Skin epidermis (tissue), 12 donors: ENCODE data around the gene ZBTB9.

Experiments
- H3K27ac ChIP-seq, 21 experiments: fragments of 200-600 bp; sonication (generic) in 11 of 21; one replicate each; pipeline ENCODE4 v1.5.0; 2020; ENCODE audit warnings: mild to moderate bottlenecking in 3 of 21, inconsistent platforms in 2 of 21, moderate library complexity in 2 of 21
- H3K4me3 ChIP-seq, 7 experiments: fragments of 200-600 bp; sonication (generic) in 2 of 7; one replicate each; pipeline ENCODE4 v1.5.0; 2020; ENCODE audit warnings: inconsistent platforms in 2 of 7, mild to moderate bottlenecking in 2 of 7, moderate library complexity in 1 of 7

ZBTB9 gene

DNA sequence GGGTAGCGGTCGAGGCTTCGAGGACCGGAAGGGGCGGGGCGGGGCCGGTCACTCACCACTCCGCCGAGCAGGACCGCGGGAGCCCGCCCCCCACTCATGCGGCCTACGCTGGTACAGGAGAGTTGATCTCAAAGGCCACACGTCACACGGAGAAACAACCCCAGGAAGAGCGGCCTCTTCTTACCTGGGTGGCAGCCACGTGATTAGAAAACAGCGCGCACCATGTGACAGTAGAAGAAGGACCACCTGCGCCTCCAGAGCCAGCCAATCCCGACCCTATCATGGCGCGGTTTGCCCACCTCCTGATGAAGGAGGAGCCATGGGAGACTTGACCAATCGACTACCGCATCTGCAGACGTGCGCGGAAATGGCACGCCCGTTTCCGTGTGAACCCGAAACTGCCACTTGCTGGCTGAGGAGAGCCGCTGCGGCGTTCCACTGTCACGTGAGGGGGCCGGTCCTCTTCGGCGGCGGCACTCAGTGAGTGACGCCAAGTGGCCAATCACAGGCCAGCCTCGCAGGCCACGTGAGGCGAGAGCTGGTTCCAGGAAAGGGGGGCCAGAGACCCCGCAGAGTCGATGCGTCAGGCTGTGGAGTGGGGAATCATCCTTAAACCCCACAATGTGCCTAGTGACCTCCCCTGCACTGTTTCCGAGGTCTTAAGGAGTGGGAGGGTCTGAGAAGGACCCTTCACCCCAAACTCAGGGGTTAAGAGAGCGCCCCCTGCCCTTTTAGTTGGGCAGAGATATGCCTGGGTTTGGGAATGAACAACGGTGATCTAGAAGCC is 36.3 kb upstream of the ZBTB9 start, which contains the start of gene CUTA:
Gene CUTA, minus strand, starts transcription at position 205 of the 787 bp plus-strand sequence. Its CDS starts 107 bp downstream, at position 98.
- peak within 1 kb of the TSS; percentile 52 to 84 (median 68) for H3K4me3 ChIP-seq

DNA sequence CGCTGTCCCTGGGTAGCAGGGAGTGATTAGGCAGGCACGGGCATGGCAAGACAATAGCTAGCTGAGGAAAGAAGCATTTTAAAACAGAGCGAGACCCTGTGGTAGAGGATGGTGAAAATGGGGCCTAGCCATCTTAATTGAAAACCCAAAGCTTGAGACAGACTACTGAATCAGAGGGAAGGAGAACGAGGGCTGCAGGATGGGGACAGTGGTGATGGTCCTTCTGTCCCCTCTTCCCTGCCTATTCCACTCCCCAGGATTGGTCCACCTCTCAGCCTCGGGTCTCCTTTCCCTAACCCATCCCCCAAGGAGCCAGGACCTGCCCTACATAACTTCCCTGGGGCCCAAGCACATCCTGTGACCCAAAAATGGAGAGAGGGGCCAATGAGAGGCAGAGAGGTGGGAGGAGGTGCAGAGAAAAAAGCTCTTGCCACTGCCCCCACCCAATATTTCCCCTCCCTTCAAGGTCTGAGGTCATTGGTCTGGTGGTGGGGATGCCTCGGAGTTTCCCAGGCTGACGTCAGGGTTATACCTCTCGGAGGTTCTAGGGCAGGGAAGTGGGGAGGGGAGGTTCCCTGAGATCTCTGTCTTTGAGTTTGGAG is 35.6 kb upstream of the ZBTB9 start:
- Histone ChIP-seq H3K27ac (peak overlapping the region in 20 of 21 experiments; percentile 69 to 96 (median 92)), H3K4me3 (peak overlapping the region in 6 of 7 experiments; percentile 22 to 84 (median 62))

More for the DNA sequence above, 36.3 kb upstream of the ZBTB9 start, which contains the start of gene CUTA:
- peak within 1 kb of the TSS in 20 of 21 experiments; percentile 69 to 96 (median 92) for H3K27ac ChIP-seq

GRCh38 chr6:33419580-33420490 is 34.5 kb upstream of the ZBTB9 start, which contains the start of gene SYNGAP1:
Gene SYNGAP1 (plus strand): TSS chr6:33420065. CDS start chr6:33420265, 200 bp downstream.
- H3K27ac ChIP-seq: peak within 1 kb of the TSS in 20 of 21 experiments; percentile 17 to 96 (median 92)
- peak within 1 kb of the TSS in 6 of 7 experiments; percentile 7 to 52 (median 19) for H3K4me3 ChIP-seq

DNA sequence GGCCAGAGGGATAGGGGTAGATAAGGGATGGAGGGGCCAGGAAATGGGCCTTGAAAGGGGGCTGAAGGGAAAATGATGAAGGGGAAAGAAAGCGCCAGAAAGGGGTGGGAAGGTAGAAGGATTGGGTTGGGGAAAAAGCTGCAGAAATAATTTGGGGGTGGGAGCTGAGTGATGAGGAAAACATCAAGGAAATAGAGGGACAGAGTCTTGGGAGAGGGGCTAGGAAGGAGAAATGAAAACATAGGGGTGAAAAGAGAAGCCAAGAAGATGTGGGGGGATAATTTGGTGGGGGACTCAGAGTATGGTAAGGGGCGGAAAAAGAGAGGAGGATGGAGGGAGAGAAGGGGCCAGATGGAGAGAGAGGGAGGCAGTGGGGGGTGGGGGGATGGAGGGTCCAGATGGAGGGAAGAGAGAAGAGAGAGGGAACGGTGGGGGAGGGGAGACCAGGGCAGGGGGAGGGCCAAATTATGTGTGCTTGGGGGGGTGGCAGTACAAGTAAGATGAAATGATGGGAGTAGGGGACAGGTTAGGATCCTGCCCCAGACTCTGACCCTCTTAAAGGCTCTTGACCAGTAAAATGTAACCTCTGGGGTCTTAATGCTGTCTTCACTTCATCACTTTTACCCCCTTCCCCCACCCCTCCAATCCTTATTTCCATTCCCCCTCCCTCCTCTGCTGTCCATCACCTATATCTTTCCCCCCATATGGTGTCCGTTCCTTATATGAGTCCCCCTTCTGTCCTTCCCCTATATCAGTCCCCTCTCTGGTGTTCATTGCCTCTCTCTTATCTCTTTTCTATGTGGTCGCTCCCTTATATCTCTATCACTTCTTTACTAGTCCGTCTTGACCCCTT is 33.7 kb upstream of the ZBTB9 start:
- H3K4me3 ChIP-seq: peak overlapping the region in 6 of 7 experiments; percentile 7 to 34 (median 19)
- H3K27ac ChIP-seq: peak overlapping the region in 17 of 21 experiments; percentile 1 to 94 (median 66)

- Histone ChIP-seq H3K27ac (peak overlapping the region in 1 of 21 experiments; percentile 71), H3K4me3 (no peak overlapping the region)
Observed at GRCh38 chr6:33421344-33421643, 33.1 kb upstream of the ZBTB9 start.

- H3K4me3 ChIP-seq: no peak overlapping the region
- H3K27ac ChIP-seq: peak overlapping the region in 1 of 21 experiments; percentile 97
Observed at GRCh38 chr6:33423777-33424176, 30.6 kb upstream of the ZBTB9 start.

GRCh38 chr6:33424855-33425667 is 29.3 kb upstream of the ZBTB9 start:
- Histone ChIP-seq H3K4me3 (peak overlapping the region; percentile 44 to 69 (median 51)), H3K27ac (peak overlapping the region; percentile 71 to 97 (median 92))

GRCh38 chr6:33425668-33426577 is 28.5 kb upstream of the ZBTB9 start:
- Histone ChIP-seq H3K27ac (peak overlapping the region; percentile 71 to 97 (median 92)), H3K4me3 (peak overlapping the region; percentile 44 to 69 (median 51))

GRCh38 chr6:33426590-33427511 is 27.5 kb upstream of the ZBTB9 start:
- peak overlapping the region; percentile 44 to 69 (median 51) for H3K4me3 ChIP-seq
- H3K27ac ChIP-seq: peak overlapping the region in 19 of 21 experiments; percentile 71 to 97 (median 93)

GRCh38 chr6:33427585-33428223 is 26.7 kb upstream of the ZBTB9 start:
- Histone ChIP-seq H3K27ac (peak overlapping the region in 20 of 21 experiments; percentile 31 to 95 (median 85)), H3K4me3 (peak overlapping the region; percentile 31 to 53 (median 51))

DNA sequence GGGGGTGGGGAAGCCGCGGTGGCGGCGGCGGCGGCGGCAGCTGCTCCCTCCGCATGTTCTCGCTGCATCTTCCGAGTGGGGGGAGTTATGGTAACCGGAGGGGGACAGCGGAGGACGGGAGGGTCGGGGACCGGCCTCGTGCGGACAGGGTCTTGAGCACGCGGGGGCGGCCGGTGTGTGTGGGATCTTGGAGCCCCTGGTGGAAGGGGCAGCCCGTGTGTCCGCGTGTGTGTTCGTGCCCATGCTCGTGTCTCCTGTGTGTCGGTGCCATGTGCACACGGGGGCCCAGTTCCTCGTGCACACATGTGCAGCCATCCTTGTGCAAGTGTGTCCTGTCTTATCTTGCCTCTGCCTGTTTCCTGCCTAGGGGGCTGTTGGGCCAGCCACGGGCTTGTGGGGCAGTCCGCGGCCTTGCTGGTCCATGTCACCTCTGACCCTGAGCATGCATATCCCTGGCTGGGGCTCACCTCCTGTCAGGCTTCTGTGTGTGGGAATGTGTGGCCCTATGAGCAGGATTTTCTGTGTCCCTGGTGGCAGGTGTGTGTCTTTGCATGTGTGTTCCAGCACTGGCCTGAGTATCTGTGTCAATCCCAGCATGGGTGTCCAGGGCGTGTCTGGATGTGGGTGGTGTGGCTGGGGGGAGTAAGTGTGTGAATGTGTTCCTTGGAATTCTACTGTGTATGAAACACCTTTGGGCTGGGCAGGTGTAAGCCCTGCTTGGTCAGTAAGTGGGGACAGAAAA is 26.0 kb upstream of the ZBTB9 start:
- peak overlapping the region in 20 of 21 experiments; percentile 31 to 95 (median 81) for H3K27ac ChIP-seq
- peak overlapping the region; percentile 20 to 53 (median 51) for H3K4me3 ChIP-seq

- Histone ChIP-seq H3K4me3 (no peak overlapping the region), H3K27ac (peak overlapping the region in 20 of 21 experiments; percentile 13 to 95 (median 81))
Observed at GRCh38 chr6:33428966-33429749, 25.2 kb upstream of the ZBTB9 start.

- no peak overlapping the region for H3K4me3 ChIP-seq
- H3K27ac ChIP-seq: peak overlapping the region in 11 of 21 experiments; percentile 59 to 94 (median 83)
Observed at GRCh38 chr6:33429750-33430052, 24.7 kb upstream of the ZBTB9 start.

- H3K27ac ChIP-seq: peak overlapping the region in 5 of 21 experiments; percentile 46 to 87 (median 82)
- no peak overlapping the region for H3K4me3 ChIP-seq
Observed at GRCh38 chr6:33430334-33430733, 24.0 kb upstream of the ZBTB9 start.
